Right lobe of liver (tissue), 4 donors: Measurements from ENCODE around the gene GFAP.

Experiments
- POLR2A ChIP-seq: fragments of 450-650 bp; IDR thresholded peaks from one replicate; pipeline ENCODE4 v1.6.1; 2017; ENCODE audit warnings: antibody characterized with exemption, mild to moderate bottlenecking
- TF ChIP-seq, protein P1 (sequence below), 4 donors: fragments of 200-600 bp in 3 of 4; fragments of 450-650 bp in 1 of 4; IDR thresholded peaks; one replicate each; pipeline versions ENCODE4 v1.5.1 to v1.8.0; 2016 to 2022; ENCODE audit warnings: antibody characterized with exemption in 4 of 4, mild to moderate bottlenecking in 2 of 4
- donor health status: DM: no; HTN: no; CAD: no.
- donor health status: DM: no; HTN: no; CAD: no.
- donor health status: DM: no; HTN: yes; CAD: no.

DNA sequence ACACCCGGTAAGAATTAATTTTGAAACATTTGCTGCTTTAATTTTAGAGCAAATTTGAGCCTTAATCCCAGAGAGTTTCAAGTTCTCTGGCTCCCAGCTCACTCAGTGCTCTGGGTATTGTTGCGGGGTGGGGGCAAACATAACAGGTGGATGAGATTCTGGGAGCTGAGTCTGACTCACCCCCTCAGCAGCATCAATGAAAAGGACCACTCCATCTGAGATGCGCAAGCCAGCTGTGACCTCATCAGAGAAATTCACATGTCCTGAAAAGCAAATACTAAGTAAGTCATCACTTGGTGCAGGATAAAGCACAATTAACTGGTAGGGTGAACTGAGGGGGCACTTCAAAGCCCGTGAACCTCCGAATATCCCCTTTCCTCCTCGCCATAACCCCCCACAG lies 35.9 kb downstream of the GFAP start:
- TF ChIP-seq, protein P1, sequence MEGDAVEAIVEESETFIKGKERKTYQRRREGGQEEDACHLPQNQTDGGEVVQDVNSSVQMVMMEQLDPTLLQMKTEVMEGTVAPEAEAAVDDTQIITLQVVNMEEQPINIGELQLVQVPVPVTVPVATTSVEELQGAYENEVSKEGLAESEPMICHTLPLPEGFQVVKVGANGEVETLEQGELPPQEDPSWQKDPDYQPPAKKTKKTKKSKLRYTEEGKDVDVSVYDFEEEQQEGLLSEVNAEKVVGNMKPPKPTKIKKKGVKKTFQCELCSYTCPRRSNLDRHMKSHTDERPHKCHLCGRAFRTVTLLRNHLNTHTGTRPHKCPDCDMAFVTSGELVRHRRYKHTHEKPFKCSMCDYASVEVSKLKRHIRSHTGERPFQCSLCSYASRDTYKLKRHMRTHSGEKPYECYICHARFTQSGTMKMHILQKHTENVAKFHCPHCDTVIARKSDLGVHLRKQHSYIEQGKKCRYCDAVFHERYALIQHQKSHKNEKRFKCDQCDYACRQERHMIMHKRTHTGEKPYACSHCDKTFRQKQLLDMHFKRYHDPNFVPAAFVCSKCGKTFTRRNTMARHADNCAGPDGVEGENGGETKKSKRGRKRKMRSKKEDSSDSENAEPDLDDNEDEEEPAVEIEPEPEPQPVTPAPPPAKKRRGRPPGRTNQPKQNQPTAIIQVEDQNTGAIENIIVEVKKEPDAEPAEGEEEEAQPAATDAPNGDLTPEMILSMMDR (IDR thresholded peaks at IDR 0.05) = no peak
- TF ChIP-seq POLR2A = no peak
